Dermis blood vessel endothelial cell (primary cell): ENCODE data around the gene RYK. TPM values are rescaled to one million over a fixed set of nuclear protein-coding genes. Genes with fewer than 3 reads are reported as not detected.
"Not testable (repeated sequence)": the region's sequence is repeated elsewhere in the genome, so short reads cannot be mapped to it uniquely, and the experiment has no call there.

Experiments
- DNase-seq: peaks from one replicate; pipeline ENCODE4 v3.0.0; 2010
- total RNA-seq: library from RNA; depleted of rRNA; stranded (reverse); fragments of >200 nt; gene quantifications from 2 replicates; pipeline ENCODE4 v1.2.3, GENCODE V29; 2014

Gene RYK
- total RNA-seq, 1 donor from 2014 or later, result 103 TPM

DNA sequence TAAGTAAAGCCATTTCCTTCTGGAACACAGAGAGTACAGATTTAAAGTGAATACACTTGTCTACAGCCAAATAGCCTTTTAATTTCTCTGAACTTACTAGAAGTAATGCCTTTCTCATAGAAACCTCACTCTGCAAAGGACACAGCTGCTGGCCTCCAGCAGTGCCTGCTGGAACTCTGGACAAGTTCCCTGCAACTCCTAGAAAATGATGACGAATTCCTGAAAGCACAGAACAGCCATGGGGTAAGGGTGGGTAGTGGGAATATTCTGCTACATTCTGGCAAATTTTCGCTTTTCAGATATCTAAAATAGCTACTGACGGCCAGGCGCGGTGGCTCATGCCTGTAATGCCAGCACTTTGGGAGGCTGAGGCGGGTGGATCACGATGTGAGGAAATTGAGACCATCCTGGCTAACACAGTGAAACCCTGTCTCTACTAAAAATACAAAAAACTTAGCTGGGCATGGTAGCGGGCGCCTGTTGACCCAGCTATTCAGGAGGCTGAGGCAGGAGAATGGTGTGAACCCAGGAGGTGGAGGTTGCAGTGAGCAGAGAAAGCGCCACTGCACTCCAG lies 34.4 kb downstream of the RYK start:
- DNase-seq, result peak; percentile 40

DNA sequence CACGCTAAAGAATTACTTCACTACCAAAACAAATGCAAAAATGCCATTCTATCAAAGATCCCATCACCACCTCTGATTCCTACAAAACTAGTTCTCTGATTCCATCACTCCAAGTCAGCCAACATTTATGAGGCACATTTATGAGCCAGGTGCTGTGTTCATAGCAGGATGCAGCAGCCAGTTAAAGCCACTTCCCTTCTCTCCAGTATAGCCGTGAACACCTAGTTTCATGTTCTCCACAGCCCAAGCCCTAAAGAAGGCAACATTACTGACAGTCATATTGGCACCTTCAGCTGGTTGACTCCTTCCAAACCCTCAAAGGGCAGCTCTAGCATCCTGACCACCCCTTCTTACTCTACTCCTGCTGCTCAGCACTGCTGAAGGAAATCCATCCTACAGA lies 36.4 kb downstream of the RYK start:
- DNase-seq, result no peak

DNA sequence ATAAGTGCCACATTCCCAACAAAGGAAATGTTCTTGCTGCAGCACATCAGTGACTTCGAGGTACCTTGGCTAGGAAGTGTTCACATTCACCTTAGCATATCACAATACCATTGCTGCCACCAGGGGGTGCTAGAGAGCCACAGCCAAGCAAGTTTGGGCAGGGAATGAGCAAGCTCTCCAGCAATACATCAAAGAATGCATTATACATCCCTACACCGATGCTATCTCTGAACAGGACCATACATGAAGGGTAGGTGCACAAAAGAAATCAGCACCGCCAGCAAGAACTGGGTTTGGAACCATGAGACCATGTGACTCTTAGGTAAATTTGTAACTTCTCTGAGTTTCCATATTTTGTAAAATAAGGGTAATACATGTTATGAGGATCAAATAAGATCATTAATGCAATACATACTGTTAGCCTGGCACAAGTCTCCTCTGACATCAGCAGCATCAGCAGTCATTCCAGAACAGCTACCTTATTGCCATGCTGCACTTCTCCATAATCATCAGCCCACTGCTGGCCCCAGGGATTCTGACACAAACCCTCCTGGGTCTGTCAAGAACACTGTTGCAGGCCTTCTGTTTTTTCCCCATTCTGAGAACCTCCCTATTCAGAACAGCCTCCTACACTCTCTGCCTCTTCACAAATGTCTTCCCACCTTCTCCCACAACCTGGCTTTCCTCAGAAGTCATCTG lies 37.5 kb downstream of the RYK start:
- DNase-seq, result peak; percentile 91

DNA sequence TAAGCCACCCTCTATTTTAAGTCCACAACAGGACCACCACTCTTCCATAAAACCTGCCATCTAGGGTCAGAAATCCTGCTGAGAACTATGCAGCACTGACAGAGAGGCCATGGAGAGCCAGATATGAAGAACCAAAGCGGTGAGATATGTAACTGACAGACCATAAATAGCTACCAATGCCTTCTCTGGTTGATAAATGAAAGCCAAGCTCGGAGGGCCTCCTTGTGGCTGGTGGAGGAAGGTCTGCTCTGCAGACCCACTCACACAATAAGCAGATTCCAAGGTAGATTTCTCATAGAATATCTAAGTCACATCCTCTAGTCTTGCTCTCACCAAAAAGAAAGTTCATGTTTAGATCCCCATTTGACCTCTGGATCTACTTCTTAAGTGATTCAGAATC lies 38.9 kb downstream of the RYK start:
- DNase-seq, result peak; percentile 85

DNA sequence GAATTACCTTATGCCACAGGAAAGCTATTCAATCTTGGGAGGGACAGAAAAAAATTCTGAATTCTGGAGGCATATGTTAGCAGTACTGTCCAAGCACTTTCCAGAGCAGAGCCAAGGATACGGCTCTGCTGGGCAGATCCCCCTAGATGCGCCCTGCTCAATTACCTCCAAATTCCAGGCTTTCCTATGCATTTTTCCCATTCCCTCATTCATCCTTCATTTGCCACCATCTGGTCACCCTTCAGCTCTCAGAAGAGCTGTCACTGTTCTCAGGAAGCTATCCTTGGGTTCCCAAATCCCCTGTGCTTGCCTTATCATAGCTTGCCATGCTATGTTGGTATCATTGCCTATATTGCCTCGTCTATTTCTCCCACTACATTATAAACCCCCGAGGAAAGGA lies 45.2 kb downstream of the RYK start:
- DNase-seq, result no peak

DNA sequence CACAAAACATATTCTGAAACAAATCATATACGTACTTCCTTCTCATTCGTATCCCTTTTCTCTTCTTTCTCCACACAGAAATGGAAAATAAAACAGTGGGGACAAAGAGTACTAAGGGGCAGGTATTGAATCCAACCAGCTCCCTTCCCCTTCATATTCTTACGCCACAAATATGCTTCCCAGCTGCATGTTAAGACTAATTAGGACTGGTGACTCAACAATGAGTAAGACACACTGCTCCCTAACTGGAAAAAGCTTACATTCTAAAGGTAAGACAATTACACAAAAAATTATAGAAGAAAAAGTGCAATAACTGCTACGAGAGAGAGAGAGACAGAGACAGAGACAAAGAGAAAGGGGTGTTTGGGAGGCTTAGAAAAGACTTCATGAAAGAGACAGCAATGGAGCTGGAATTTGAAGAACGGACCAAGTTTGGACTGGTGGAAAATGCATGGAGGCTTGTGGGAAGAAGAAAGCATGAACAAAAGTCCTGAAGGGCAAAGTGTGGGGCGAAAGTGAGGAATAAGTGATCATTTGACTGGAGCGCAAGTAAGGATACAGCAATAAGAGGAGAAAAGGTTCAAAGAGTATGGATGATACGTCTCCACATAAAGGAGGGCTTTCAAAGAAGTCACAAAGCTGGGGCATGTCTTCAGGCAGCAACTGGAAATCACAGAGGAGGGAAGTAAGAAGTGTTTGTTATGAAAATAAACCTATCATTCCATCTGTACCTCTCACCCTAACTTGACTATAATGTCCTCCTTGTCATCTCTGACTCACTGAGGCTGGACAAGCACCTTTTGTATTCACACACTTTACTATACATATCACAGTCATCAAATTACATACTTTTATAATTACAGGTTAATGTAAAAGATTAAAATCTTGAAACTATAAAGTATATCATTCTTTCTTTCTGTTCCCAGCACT lies 49.2 kb downstream of the RYK start:
- peak; percentile 66 for DNase-seq

DNA sequence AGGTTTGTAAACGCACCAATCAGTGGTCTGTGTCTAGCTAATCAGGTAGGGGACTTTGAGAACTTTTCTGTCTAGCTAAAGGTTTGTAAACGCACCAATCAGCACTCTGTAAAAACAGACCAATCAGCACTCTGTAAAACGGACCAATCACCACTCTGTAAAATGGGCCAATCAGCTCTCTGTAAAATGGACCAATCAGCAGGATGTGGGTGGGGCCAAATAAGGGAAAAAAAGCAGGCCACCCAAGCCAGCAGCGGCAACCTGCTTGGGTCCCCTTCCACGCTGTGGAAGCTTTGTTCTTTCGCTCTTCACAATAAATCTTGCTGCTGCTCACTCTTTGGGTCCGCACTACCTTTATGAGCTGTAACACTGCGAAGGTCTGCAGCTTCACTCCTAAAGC lies 50.8 kb downstream of the RYK start:
- DNase-seq, result not testable (repeated sequence)

GRCh38 chr3:134199240-134199639 lies 51.4 kb downstream of the RYK start:
- no peak for DNase-seq

DNA sequence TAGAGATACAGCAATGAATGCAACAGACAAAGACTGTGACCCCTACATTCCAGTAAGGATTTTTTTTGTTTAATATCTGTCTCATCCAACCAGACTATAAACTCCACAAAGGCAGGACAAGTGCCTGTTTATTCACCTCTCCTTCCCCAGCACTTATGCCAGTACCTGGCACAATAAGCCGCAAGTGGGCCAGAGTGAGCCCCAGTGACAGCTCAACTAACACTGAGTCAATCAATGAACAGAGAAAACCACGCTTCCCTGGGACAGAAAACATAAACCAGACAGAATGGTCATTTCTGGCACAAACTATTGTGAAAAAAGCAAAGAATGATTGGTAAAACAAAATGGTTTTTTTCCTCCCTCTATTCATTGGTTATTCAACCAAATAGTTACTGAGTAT lies 52.2 kb downstream of the RYK start:
- no peak for DNase-seq

DNA sequence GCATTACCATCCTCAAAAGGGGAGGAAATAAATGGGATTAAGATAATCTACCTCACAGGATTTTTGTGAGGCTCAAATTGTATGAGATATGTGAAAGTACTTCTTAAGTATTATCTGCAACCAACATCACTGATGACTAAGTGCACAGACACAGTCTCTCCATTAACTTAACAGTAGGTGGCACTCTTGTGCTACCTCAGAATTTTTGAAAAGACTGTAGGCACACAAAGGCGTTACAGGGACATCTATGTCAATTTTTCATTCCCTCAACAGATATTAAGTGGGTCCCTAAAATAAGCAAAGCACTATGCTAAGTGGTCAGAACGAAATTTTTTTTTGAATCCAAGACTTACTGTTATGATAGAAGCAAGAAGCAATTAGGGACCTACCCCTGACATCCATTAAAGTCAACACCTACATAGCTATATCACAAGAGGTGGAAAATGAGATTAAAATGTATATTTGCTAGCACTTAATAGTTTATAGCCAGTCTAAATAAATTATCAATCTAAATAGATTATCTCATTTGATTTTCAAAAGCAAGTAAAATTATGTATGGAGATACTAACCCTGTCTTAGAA lies 52.9 kb downstream of the RYK start:
- DNase-seq, result peak; percentile 76

DNA sequence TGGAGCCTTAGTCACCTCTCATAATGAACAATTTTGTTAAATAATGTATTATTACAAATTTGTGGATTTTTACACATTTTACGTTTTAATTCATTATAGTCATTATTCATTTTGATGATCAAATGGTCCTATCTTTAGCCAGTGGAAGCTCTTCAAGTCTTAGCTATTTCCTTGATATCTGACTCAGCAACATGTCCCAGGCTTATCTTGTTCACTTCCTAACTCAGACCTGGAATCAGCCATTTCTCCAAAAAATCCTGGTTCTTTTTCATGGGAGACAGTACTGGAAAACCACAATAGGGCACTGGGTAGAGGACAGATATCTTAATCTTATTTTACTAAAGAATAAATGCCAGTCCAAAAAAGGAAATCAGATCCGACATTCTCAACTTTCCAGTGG lies 56.4 kb downstream of the RYK start:
- DNase-seq, result peak; percentile 30

DNA sequence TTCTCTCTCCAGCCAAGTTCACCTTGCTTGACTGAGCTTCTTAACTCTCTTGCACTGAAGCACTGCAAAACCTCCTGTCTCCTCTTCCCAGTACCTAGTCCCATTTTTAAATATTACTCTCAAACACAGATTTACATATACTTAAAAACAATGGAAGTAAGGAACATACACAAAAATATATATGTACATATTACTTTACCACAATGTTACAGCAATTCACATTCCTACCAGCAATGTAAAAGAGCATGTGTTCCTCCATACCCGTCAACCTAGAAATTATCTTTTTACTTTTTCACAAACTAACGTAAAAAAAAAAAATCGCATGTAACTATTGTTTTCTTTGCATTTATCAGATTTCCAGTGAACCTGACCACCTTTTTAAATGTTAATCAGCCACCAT lies 60.4 kb downstream of the RYK start:
- no peak for DNase-seq

DNA sequence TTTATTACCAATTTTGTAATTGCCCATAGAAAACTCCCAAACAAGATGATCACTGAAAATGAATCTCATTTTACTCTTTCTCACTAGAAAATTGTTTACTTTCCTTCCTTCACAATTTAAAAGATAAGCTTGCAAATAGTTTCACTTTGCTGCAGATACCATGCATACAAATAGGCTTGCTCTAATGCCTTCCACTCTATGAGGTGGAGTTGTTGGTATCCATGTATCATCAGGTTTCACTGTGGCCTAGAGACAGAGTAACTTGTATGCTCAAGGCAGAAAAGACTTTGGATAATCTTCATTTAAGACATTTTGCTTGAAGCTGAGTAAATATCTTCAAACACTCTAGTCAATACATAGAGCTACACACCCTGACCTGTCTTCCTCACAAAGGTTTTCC lies 60.8 kb downstream of the RYK start:
- DNase-seq, result no peak

- peak; percentile 47 for DNase-seq
Measured at GRCh38 chr3:134186391-134186790, 64.3 kb downstream of the RYK start.

DNA sequence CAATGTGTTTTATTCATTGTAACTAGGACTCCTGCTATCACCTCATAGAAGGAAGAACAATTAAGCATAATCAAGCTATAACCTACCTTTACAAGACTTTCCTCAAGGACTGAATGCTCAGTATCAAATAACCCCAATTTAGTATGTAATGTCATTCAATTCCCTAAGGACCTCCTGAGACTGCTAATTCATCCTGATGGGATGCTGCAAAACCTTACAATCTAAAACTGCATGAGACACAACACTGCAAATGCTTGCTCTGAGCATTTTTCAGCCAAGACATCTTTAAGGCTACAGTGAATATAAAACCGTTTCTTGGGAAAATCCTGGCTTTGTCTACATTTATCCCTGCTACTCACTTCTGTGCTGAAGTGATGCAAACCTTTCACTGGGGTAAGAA lies 69.9 kb downstream of the RYK start:
- no peak for DNase-seq

DNA sequence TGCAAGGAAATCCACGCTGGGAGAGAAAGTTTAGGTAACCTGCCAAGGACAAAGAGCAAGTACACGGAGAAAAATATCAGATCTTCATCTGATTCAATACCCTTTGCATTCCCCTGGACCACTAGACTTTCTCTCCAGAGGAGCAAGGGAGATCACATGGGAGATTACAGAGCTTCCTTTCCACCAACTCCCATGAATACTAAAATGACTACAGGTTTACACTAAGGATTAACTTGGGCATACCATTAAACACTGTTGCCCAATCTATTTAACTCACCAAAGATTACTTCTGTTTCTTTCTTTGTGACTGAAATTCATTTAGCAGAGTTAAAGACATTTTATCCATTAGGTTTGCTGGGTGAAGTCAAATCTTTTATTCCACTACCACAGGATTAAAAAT lies 71.2 kb downstream of the RYK start:
- no peak for DNase-seq

DNA sequence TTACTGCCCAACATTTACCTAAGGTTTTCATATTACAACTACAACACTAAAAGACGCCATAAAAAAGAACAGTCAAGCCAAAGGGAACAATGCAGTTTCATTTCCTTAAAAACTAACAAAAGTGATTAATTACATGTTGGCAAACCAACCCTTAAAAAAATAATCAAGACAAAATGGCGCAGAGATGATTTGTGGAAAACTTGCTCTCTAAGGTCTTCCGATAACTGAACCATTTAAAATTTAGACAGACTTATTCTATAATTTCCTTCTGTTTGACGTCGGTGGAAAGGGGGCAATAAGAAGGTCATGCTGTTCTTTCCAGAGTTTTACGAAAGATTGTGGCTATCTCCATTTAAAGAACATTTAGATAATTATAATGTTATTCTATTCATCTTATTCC lies 87.6 kb downstream of the RYK start:
- no peak for DNase-seq

GRCh38 chr3:134161898-134162615 lies 88.6 kb downstream of the RYK start:
- no peak for DNase-seq

GRCh38 chr3:134155446-134155845 lies 95.2 kb downstream of the RYK start:
- no peak for DNase-seq

GRCh38 chr3:134153761-134154160 lies 96.9 kb downstream of the RYK start:
- no peak for DNase-seq

DNA sequence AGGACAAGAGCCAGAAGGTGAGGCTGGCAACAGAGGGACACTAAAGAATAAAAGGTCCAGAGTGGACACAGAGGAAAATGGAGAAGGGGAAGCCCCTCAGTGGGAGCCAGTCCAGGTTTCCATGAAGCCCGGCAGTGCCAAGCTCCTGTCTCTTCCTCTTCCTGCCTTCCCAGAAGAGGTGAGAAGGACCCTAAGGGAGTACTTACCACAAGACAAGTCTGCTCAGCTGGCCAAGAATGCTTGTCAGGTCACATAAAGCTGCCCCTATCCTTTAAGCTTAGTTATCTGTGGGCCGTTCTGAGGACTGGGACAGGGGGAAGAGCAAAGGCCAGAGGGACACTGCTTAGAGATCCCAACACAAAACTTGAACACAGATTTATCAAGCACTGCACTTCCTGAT lies 100.2 kb downstream of the RYK start:
- peak; percentile 12 for DNase-seq

GRCh38 chr3:134149286-134149685 lies 101.4 kb downstream of the RYK start:
- no peak for DNase-seq

DNA sequence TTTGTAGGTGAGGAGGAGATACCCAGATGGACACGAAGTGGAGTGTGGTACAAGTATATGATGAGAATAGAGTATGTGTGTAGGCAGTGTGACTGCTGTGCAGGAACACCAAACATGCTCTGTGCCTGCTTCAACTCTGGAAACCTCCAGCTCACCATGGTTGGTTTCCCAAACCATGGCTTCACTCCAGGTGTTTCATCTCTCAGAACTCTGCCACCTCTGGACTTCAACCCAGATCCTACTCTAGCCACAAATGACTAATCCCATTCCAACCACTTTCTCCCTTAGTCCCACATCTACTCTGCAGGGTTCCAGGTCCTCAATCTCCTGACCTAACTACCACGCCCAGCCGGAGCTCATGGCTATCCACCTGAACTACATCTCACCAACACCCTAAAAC lies 102.1 kb downstream of the RYK start:
- no peak for DNase-seq
